ENCODE measurements around the gene SF3B2.

GRCh38 chr11:66075273-66075672 is 23.1 kb downstream of the SF3B2 start:
- TF ChIP-seq EZH2 (IDR thresholded peaks at IDR 0.05; ENCODE audit: low read length, missing control alignments) (no peak), CTCF (conservative IDR thresholded peaks at IDR 0.05 in 1 of 2, IDR thresholded peaks at IDR 0.05 in 1 of 2; ENCODE audit: low read depth in 1 of 2, low read length in 2 of 2) (no peak)
